AG04449 (cell line): ENCODE data around the gene NEMP1.

ENCODE experiments used
- CTCF ChIA-PET: fragments of 350-600 bp; formaldehyde crosslinking; extraction: SDS; loops from one replicate; lab custom pipeline; 2021; ENCODE audit warnings: antibody characterized with exemption; lab: Yijun Ruan, JAX
- POLR2A ChIA-PET: fragments of 400-600, 350-600 bp; formaldehyde crosslinking; extraction: SDS; loops from one replicate; lab custom pipeline; 2020; ENCODE audit warnings: antibody characterized with exemption, inconsistent platforms; lab: Yijun Ruan, JAX
- DNase-seq: peaks from one replicate; pipeline ENCODE4 v3.0.0-alpha.2; 2010; ENCODE audit warnings: low read depth, low spot score
- H3K4me3 ChIP-seq: 2 replicates; pipeline ENCODE4 v1.5.1; 2011; ENCODE audit warnings: low read depth, mild to moderate bottlenecking, control low read depth, low read length
- TF ChIP-seq, protein P1 (sequence below): IDR thresholded peaks from one replicate; pipeline ENCODE4 v1.5.1; 2011; ENCODE audit warnings: mild to moderate bottlenecking, moderate library complexity, low read length, control low read depth, inconsistent platforms; ENCODE audit not compliant: insufficient read depth; ENCODE audit errors: missing control alignments

NEMP1 gene

DNA sequence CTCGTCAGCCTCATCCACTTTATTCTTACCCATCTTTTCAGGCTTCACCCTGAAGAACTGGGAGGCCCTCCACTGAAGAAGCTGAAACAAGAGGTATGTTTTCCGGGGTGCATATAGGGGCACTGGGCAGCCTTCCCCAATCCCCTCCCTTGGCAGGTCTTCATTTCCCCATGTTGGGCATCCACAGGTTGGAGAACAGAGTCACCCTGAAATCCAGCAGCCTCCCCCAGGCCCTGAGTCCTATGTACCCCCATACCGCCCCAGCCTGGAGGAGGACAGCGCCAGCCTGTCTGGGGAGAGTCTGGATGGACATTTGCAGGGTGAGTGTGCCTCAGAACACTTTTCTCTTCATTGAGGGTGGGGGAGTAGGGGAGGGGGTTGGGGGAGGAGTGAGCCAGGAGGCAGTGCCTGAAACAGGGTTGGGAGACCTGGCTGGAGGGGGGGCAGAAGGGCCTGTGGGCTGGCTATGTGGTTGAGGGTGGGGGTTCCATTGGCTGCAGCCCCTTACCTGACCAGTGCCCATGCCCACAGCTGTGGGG lies 14.4 kb upstream of the NEMP1 start:
- TF ChIP-seq, protein P1, sequence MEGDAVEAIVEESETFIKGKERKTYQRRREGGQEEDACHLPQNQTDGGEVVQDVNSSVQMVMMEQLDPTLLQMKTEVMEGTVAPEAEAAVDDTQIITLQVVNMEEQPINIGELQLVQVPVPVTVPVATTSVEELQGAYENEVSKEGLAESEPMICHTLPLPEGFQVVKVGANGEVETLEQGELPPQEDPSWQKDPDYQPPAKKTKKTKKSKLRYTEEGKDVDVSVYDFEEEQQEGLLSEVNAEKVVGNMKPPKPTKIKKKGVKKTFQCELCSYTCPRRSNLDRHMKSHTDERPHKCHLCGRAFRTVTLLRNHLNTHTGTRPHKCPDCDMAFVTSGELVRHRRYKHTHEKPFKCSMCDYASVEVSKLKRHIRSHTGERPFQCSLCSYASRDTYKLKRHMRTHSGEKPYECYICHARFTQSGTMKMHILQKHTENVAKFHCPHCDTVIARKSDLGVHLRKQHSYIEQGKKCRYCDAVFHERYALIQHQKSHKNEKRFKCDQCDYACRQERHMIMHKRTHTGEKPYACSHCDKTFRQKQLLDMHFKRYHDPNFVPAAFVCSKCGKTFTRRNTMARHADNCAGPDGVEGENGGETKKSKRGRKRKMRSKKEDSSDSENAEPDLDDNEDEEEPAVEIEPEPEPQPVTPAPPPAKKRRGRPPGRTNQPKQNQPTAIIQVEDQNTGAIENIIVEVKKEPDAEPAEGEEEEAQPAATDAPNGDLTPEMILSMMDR, result no peak
- CTCF ChIA-PET, result interaction anchor here (1.0 to 16.5 kb wide), 14 partner anchors 14 to 145 kb away, joined by 3 to 218 read pairs (median 7); partner anchors contain the start of genes NEMP1 and STAT6
- no peak for DNase-seq
- peak overlapping the region; percentile 4 for H3K4me3 ChIP-seq
- POLR2A ChIA-PET, result interaction anchor here (0.6 to 2.0 kb wide), 5 partner anchors 10 to 98 kb away, joined by 3 to 8 read pairs (median 5); partner anchors contain the start of gene NEMP1

DNA sequence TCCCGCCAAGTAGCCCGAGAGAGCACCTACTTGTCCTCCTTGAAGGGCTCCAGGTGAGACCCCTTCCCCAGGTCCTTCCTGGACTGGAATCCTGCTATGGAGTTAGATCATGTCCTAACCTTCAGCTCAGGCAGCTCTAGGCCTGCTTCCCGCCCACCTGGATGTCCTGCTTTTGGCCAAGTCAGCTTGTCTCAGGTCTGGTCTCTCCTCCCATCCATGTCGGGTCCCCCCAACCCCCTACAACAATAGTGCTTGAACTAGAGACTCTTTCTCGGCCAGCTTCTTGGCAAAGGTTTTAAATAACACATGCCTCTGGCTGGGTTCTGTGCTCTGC lies 13.9 kb upstream of the NEMP1 start:
- POLR2A ChIA-PET, result interaction anchor here (0.6 to 2.2 kb wide), 7 partner anchors 8 to 105 kb away, joined by 3 to 12 read pairs (median 3); no protein-coding TSS in a partner anchor
- TF ChIP-seq, protein P1, result no peak
- H3K4me3 ChIP-seq, result no peak overlapping the region
- no peak for DNase-seq
- CTCF ChIA-PET, result interaction anchor here (1.1 to 16.5 kb wide), 13 partner anchors 14 to 145 kb away, joined by 3 to 218 read pairs (median 7); partner anchors contain the start of genes NEMP1 and STAT6

DNA sequence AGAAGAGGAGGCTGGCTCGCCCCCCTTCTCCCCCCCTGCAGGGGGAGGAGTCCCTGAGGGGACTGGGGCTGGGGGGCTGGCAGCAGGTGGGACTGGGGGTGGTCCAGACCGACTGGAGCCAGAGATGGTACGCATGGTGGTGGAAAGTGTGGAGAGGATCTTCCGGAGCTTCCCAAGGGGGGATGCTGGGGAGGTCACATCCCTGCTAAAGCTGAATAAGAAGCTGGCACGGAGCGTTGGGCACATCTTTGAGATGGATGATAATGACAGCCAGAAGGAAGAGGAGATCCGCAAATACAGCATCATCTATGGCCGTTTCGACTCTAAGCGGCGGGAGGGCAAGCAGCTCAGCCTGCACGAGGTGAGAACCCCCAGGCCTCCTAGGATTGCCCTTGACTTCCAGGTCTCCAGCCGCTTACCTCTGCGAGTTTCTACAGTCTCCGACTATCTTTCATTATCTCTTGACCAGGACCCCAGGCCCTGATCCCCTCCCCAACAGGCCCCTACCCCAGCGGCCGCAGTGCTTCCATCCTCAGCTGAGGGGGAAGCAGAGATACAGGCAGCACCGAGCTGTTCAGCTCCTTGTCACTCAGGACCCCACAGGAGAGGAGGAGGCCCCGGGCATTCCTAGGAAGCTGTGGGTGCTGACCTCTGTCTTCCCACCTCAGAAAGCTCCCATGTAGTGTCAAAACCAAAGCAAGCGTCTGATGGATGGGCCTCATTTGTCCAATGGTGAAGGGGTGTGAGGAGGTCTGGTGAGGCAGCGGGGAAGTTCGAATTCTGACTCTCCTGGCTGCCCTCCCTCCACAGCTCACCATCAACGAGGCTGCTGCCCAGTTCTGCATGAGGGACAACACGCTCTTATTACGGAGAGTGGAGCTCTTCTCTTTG lies 13.3 kb upstream of the NEMP1 start:
- TF ChIP-seq, protein P1, result no peak
- no peak for DNase-seq
- CTCF ChIA-PET, result interaction anchor here (0.7 to 16.5 kb wide), 17 partner anchors 13 to 146 kb away, joined by 3 to 218 read pairs (median 7); partner anchors contain the start of genes LRP1, NEMP1 and STAT6
- peak overlapping the region; percentile 91 for H3K4me3 ChIP-seq
- POLR2A ChIA-PET, result interaction anchor here (0.6 to 2.2 kb wide), 8 partner anchors 8 to 151 kb away, joined by 3 to 12 read pairs (median 3); no protein-coding TSS in a partner anchor

GRCh38 chr12:57090924-57091637 lies 12.5 kb upstream of the NEMP1 start:
- H3K4me3 ChIP-seq, result peak overlapping the region; percentile 91
- DNase-seq, result no peak
- ChIA-PET POLR2A (interaction anchor here (0.7 to 5.0 kb wide), 5 partner anchors 9 to 151 kb away, joined by 3 to 81 read pairs (median 10); partner anchors contain the start of genes LRP1 and STAT6), CTCF (interaction anchor here (0.8 to 16.5 kb wide), 15 partner anchors 7 to 153 kb away, joined by 3 to 218 read pairs (median 7); partner anchors contain the start of genes NEMP1 and STAT6)
- TF ChIP-seq, protein P1, result no peak

DNA sequence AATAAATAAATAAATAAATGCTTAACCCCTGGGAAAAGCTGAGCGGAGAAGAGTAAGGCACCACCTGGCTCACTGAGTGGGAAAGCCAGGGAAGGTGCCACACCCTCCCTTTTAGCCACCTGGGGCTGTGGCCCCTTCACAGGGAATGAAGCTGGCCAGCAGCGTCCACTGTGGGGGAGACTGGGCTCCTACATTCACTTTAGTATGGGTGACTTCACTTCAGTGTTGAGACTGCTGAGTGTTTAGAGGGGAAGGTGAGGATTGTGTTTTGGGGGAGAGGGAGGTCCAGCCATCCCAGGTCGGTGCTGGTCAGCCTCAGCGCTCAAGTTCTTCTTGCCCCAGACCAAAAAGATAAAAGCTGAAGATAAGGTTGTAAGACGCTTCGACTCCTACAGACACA lies 11.9 kb upstream of the NEMP1 start:
- peak overlapping the region; percentile 91 for H3K4me3 ChIP-seq
- no peak for DNase-seq
- TF ChIP-seq, protein P1, result no peak
- CTCF ChIA-PET, result interaction anchor here (0.8 to 16.5 kb wide), 10 partner anchors 8 to 153 kb away, joined by 3 to 218 read pairs (median 6); partner anchors contain the start of genes NEMP1 and STAT6
- POLR2A ChIA-PET, result interaction anchor here (0.8 to 5.0 kb wide), 5 partner anchors 7 to 37 kb away, joined by 4 to 81 read pairs (median 10); partner anchors contain the start of genes LRP1 and STAT6
